ENCODE measurements around the gene NRSN2.
"Not testable (repeated sequence)": the region's sequence is repeated elsewhere in the genome, so short reads cannot be mapped to it uniquely, and the experiment has no call there.

Gene NRSN2

DNA sequence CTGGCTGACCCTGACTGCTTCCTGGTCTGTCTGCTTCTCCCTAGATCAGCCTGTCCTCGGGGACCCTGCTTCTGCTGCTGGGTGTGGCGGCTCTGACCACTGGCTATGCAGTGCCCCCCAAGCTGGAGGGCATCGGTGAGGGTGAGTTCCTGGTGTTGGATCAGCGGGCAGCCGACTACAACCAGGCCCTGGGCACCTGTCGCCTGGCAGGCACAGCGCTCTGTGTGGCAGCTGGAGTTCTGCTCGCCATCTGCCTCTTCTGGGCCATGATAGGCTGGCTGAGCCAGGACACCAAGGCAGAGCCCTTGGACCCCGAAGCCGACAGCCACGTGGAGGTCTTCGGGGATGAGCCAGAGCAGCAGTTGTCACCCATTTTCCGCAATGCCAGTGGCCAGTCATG lies 6.3 kb downstream of the NRSN2 start:
- no peak overlapping the region for H3K4me3 ChIP-seq (replicated peaks; ENCODE audit: insufficient read depth, low read length)
- H3K27me3 ChIP-seq (ENCODE audit: insufficient read depth, poor library complexity, severe bottlenecking), result no peaks in the 10 kb centered on the region
- TF ChIP-seq POLR2AphosphoS5 (IDR thresholded peaks at IDR 0.05; ENCODE audit: low read depth) (no peak), REST (IDR thresholded peaks at IDR 0.05; ENCODE audit: insufficient replicate concordance, low read depth) (no peak), GABPA (IDR thresholded peaks at IDR 0.05; ENCODE audit: low read depth) (no peak)
- DNase-seq (ENCODE audit: low read depth in 1 of 2, low spot score in 1 of 2), result no peak
- no peak overlapping the region for H3K27ac ChIP-seq (replicated peaks)

- Histone ChIP-seq H3K27me3 (ENCODE audit: insufficient read depth, poor library complexity, severe bottlenecking) (no peaks in the 10 kb centered on the region), H3K27ac (replicated peaks) (no peak overlapping the region), H3K4me3 (replicated peaks; ENCODE audit: insufficient read depth, low read length) (no peak overlapping the region)
- TF ChIP-seq POLR2AphosphoS5 (IDR thresholded peaks at IDR 0.05; ENCODE audit: low read depth), result no peak
- TF ChIP-seq REST (IDR thresholded peaks at IDR 0.05; ENCODE audit: insufficient replicate concordance, low read depth), result no peak
- no peak for TF ChIP-seq GABPA (IDR thresholded peaks at IDR 0.05; ENCODE audit: low read depth)
- TF ChIP-seq SPI1 (IDR thresholded peaks at IDR 0.05; ENCODE audit: borderline replicate concordance, low read depth), result no peak
- peak; percentile 96 for TF ChIP-seq CTCF (IDR thresholded peaks at IDR 0.05; ENCODE audit: insufficient read depth, low read length)
- peak in 1 of 2 experiments; percentile 76 for DNase-seq (ENCODE audit: low read depth in 1 of 2, low spot score in 1 of 2)
Observed at GRCh38 chr20:354298-354977, 7.5 kb downstream of the NRSN2 start.

DNA sequence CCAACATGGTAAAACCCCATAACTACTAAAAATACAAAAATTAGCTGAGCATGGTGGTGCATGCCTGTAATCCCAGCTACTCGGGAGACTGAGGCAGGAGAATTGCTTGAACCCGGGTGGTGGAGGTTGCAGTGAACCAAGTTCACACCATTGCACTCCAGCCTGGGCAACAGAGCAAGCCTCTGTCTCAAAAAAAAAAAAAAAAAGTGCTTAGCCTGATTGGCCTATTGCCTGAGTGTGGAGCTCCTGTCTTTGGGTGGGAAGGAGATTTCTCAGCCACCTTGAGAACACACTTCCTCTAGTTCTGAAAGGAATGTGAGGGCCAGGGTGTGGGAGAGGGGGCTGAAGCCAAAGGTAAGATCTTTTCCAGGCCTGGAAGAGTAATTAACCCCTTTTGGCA lies 9.2 kb downstream of the NRSN2 start:
- not testable (repeated sequence) for DNase-seq (ENCODE audit: low read depth in 1 of 2, low spot score in 1 of 2); H3K4me3 ChIP-seq (replicated peaks; ENCODE audit: insufficient read depth, low read length); H3K27ac ChIP-seq (replicated peaks); H3K27me3 ChIP-seq (ENCODE audit: insufficient read depth, poor library complexity, severe bottlenecking)

- no peak for TF ChIP-seq POLR2AphosphoS5 (IDR thresholded peaks at IDR 0.05; ENCODE audit: low read depth)
- TF ChIP-seq REST (IDR thresholded peaks at IDR 0.05; ENCODE audit: insufficient replicate concordance, low read depth), result no peak
- no peak for TF ChIP-seq SPI1 (IDR thresholded peaks at IDR 0.05; ENCODE audit: borderline replicate concordance, low read depth)
- no peak for TF ChIP-seq CTCF (IDR thresholded peaks at IDR 0.05; ENCODE audit: insufficient read depth, low read length)
- no peak for TF ChIP-seq GABPA (IDR thresholded peaks at IDR 0.05; ENCODE audit: low read depth)
- no peak overlapping the region for H3K27ac ChIP-seq (replicated peaks)
- no peaks in the 10 kb centered on the region for H3K27me3 ChIP-seq (ENCODE audit: insufficient read depth, poor library complexity, severe bottlenecking)
- no peak overlapping the region for H3K4me3 ChIP-seq (replicated peaks; ENCODE audit: insufficient read depth, low read length)
- no peak for DNase-seq (ENCODE audit: low read depth in 1 of 2, low spot score in 1 of 2)
Observed at GRCh38 chr20:356745-357144, 9.8 kb downstream of the NRSN2 start.
